IMR-90 (cell line): ENCODE data around the gene CDK6. TPM values are rescaled to one million over a fixed set of nuclear protein-coding genes. Genes with fewer than 3 reads are reported as not detected.

ENCODE experiments used
- ATAC-seq: fragments of 200-7000 bp; cut with Tn5 transposase; 2 replicates; pipeline ENCODE4 v1.9.1; 2020; ENCODE audit warnings: low read depth, mild to moderate bottlenecking, moderate library complexity
- BruUV-seq: library from RNA; stranded (reverse); fragments of 400-500 nt; replicated peaks from 2 replicates; lab custom pipeline; 2021; lab: Mats Ljungman, UMichigan
- CTCF ChIA-PET: fragments of 300-600 bp; formaldehyde crosslinking; extraction: SDS; loops from one replicate; lab custom pipeline; 2021; ENCODE audit warnings: antibody characterized with exemption; lab: Yijun Ruan, JAX
- POLR2A ChIA-PET: fragments of 300-600 bp; sonication (Branson Sonifier 250); formaldehyde crosslinking; loops from one replicate; lab custom pipeline; 2022; ENCODE audit warnings: antibody characterized with exemption; ENCODE audit not compliant: unreplicated experiment; lab: Charles Lee
- DNase-seq: peaks from one replicate; pipeline ENCODE4 v3.0.0; 2013
- H2AFZ ChIP-seq: replicated peaks from 2 replicates; pipeline ENCODE3; 2013; ENCODE audit warnings: low read length, mild to moderate bottlenecking; ENCODE audit not compliant: poor library complexity
- H2AK5ac ChIP-seq: 2 replicates; pipeline ENCODE4 v1.6.1; 2013; ENCODE audit warnings: low read depth, low read length, inconsistent platforms
- H2AK9ac ChIP-seq: replicated peaks from 2 replicates; pipeline ENCODE3; 2013; ENCODE audit warnings: mild to moderate bottlenecking, low read depth, low read length, moderate library complexity; ENCODE audit not compliant: poor library complexity
- H2BK120ac ChIP-seq: 2 replicates; pipeline ENCODE4 v1.6.1; 2013; ENCODE audit warnings: low read depth, low read length, inconsistent platforms
- H2BK15ac ChIP-seq: 3 replicates; pipeline ENCODE4 v1.6.1; 2013; ENCODE audit warnings: low read depth, low read length, inconsistent platforms
- H2BK20ac ChIP-seq: 2 replicates; pipeline ENCODE4 v1.6.1; 2013; ENCODE audit warnings: low read depth, mild to moderate bottlenecking, inconsistent platforms, low read length, moderate library complexity
- H2BK5ac ChIP-seq: 2 replicates; pipeline ENCODE4 v1.6.1; 2013; ENCODE audit warnings: mild to moderate bottlenecking, low read depth, low read length, inconsistent platforms; ENCODE audit not compliant: poor library complexity, severe bottlenecking
- H3K14ac ChIP-seq: replicated peaks from 2 replicates; pipeline ENCODE4 v1.6.1; 2013; ENCODE audit warnings: low read depth, low read length, inconsistent platforms
- H3K18ac ChIP-seq: 2 replicates; pipeline ENCODE4 v1.6.1; 2013; ENCODE audit warnings: low read depth, low read length, control low read depth
- H3K23ac ChIP-seq: 2 replicates; pipeline ENCODE4 v1.6.1; 2013; ENCODE audit warnings: low read depth, low read length, inconsistent platforms
- H3K27ac ChIP-seq: 2 replicates; pipeline ENCODE4 v1.5.1; 2013; ENCODE audit warnings: mild to moderate bottlenecking, control low read depth, low read length; ENCODE audit not compliant: insufficient read depth
- H3K27me3 ChIP-seq: 2 replicates; pipeline ENCODE4 v1.6.1; 2013; ENCODE audit warnings: low read length; ENCODE audit not compliant: control insufficient read depth, insufficient read depth
- H3K36me3 ChIP-seq: 2 replicates; pipeline ENCODE4 v1.6.1; 2013; ENCODE audit warnings: low read length, mixed read lengths; ENCODE audit not compliant: control insufficient read depth, insufficient read depth
- H3K4ac ChIP-seq: 2 replicates; pipeline ENCODE4 v1.6.1; 2013; ENCODE audit warnings: low read depth, low read length, inconsistent platforms
- H3K4me1 ChIP-seq: 2 replicates; pipeline ENCODE4 v1.6.1; 2013; ENCODE audit warnings: low read length, mixed read lengths; ENCODE audit not compliant: control insufficient read depth, insufficient read depth
- H3K4me2 ChIP-seq: 2 replicates; pipeline ENCODE4 v1.6.1; 2013; ENCODE audit warnings: low read depth, mild to moderate bottlenecking, control low read depth, low read length, moderate library complexity
- H3K4me3 ChIP-seq: 2 replicates; pipeline ENCODE4 v1.5.1; 2013; ENCODE audit warnings: low read depth, mild to moderate bottlenecking, control low read depth, low read length, moderate library complexity; ENCODE audit not compliant: insufficient read depth
- H3K56ac ChIP-seq: 2 replicates; pipeline ENCODE4 v1.6.1; 2013; ENCODE audit warnings: low read length, inconsistent platforms; ENCODE audit not compliant: insufficient read depth; ENCODE audit errors: extremely low read depth
- H3K79me1 ChIP-seq, 2 experiments: 2 replicates each; pipeline ENCODE4 v1.6.1; 2013; ENCODE audit warnings: low read length in 2 of 2, inconsistent platforms in 1 of 2, low read depth in 1 of 2
- H3K9ac ChIP-seq: 2 replicates; pipeline ENCODE4 v1.6.1; 2013; ENCODE audit warnings: low read depth, low read length, control low read depth
- H3K9me1 ChIP-seq: 2 replicates; pipeline ENCODE4 v1.6.1; 2013; ENCODE audit warnings: low read length, inconsistent platforms; ENCODE audit not compliant: insufficient read depth
- H3K9me3 ChIP-seq: 2 replicates; pipeline ENCODE4 v1.6.1; 2013; ENCODE audit warnings: low read length; ENCODE audit not compliant: control insufficient read depth, insufficient read depth
- H4K20me1 ChIP-seq: 2 replicates; pipeline ENCODE4 v1.6.1; 2013; ENCODE audit warnings: low read length, inconsistent platforms; ENCODE audit not compliant: insufficient read depth
- H4K5ac ChIP-seq: 2 replicates; pipeline ENCODE4 v1.6.1; 2013; ENCODE audit warnings: mild to moderate bottlenecking, low read depth, low read length, control low read depth
- H4K8ac ChIP-seq, 2 experiments: 2 replicates each; pipeline ENCODE4 v1.6.1; 2013; ENCODE audit warnings: low read depth in 2 of 2, low read length in 2 of 2, control low read depth in 1 of 2, inconsistent platforms in 1 of 2
- H4K91ac ChIP-seq: 2 replicates; pipeline ENCODE4 v1.6.1; 2013; ENCODE audit warnings: low read depth, low read length, inconsistent platforms; ENCODE audit not compliant: insufficient read depth
- BHLHE40 ChIP-seq: fragments of 150-350 bp; IDR thresholded peaks from 2 replicates; pipeline ENCODE4 v1.6.1; 2016; ENCODE audit warnings: mild to moderate bottlenecking, low read depth, low read length
- ELK1 ChIP-seq: fragments of 150-350 bp; IDR thresholded peaks from 2 replicates; pipeline ENCODE4 v1.6.1; 2016; ENCODE audit warnings: low read depth, mild to moderate bottlenecking, low read length, moderate library complexity, borderline replicate concordance
- MAFK ChIP-seq: IDR thresholded peaks from 2 replicates; pipeline ENCODE4 v1.6.1; 2012; ENCODE audit warnings: low read depth, low read length, improper control_type of control experiment
- MAZ ChIP-seq: IDR thresholded peaks from 2 replicates; pipeline ENCODE4 v1.6.1; 2012; ENCODE audit warnings: low read depth, mild to moderate bottlenecking, low read length, improper control_type of control experiment, moderate library complexity, borderline replicate concordance
- MXI1 ChIP-seq: IDR thresholded peaks from 2 replicates; pipeline ENCODE4 v1.6.1; 2012; ENCODE audit warnings: low read depth, mild to moderate bottlenecking, low read length, moderate library complexity, borderline replicate concordance
- NFE2L2 ChIP-seq: fragments of 150-350 bp; IDR thresholded peaks from 2 replicates; pipeline ENCODE4 v1.6.1; 2016; ENCODE audit warnings: low read depth, mild to moderate bottlenecking, low read length
- RAD21 ChIP-seq: IDR thresholded peaks from 2 replicates; pipeline ENCODE4 v1.6.1; 2012; ENCODE audit warnings: low read length, improper control_type of control experiment
- RCOR1 ChIP-seq: IDR thresholded peaks from 2 replicates; pipeline ENCODE4 v1.6.1; 2012; ENCODE audit warnings: mild to moderate bottlenecking, low read length, improper control_type of control experiment; ENCODE audit not compliant: insufficient replicate concordance
- SMC3 ChIP-seq: fragments of 150-350 bp; IDR thresholded peaks from 2 replicates; pipeline ENCODE4 v1.6.1; 2016; ENCODE audit warnings: low read depth, mild to moderate bottlenecking, antibody characterized with exemption, low read length, moderate library complexity
- USF2 ChIP-seq: fragments of 150-350 bp; IDR thresholded peaks from 2 replicates; pipeline ENCODE4 v1.6.1; 2017; ENCODE audit warnings: mild to moderate bottlenecking, antibody characterized with exemption, low read length, low read depth
- WGBS, 2 experiments: methylation state at CpG; one replicate each; pipeline versions ENCODE4 v1.1.5 to v1.1.7; 2013; ENCODE audit warnings: missing lambda C conversion rate in 2 of 2; ENCODE audit not compliant: insufficient read length in 1 of 2; ENCODE audit errors: extremely low coverage in 2 of 2; 5-methylcytosine and 5-hydroxymethylcytosine counted together
- dilution Hi-C: fragments of 300-500 bp; cut with HindIII; formaldehyde crosslinking; loops from one replicate; pipeline ENCODE4 v1.14.3; 2018; ENCODE audit warnings: low sequenced_read_pairs; ENCODE audit not compliant: unreplicated experiment
- in situ Hi-C: fragments of 300-500 bp; cut with MboI; formaldehyde crosslinking; loops from 3 replicates; pipeline ENCODE4 v1.14.3; 2019; ENCODE audit warnings: low sequenced_read_pairs, inconsistent platforms, mixed read lengths
- intact Hi-C: fragments of 100-400 bp; cut with micrococcal nuclease; formaldehyde crosslinking; loops from 2 replicates; pipeline ENCODE4 v1.10.0; 2022
- polyA plus RNA-seq, 3 experiments: library from polyadenylated mRNA; depleted of rRNA; stranded (reverse); fragments of >200 nt; gene quantifications; 2 replicates each; pipeline ENCODE4 v1.2.3, GENCODE V29; 2012; ENCODE audit warnings: low replicate concordance in 1 of 3
- total RNA-seq: library from RNA; depleted of rRNA; stranded (reverse); fragments of >200 nt; gene quantifications from 2 replicates; pipeline ENCODE4 v1.2.3, GENCODE V29; 2012
- TF ChIP-seq, protein P1 (sequence below): conservative IDR thresholded peaks from 2 replicates; pipeline ENCODE4 v1.5.1; 2012; ENCODE audit warnings: mild to moderate bottlenecking, low read depth, low read length, improper control_type of control experiment

CDK6 gene
- total and polyA plus RNA-seq, 2 of the 4 experiments (the other 2 are of a cell fraction): 21.5 to 195 TPM

GRCh38 chr7:92750946-92751345, 85.4 kb downstream of the CDK6 start:
- no peak overlapping the region for H2AFZ ChIP-seq
- ChIA-PET CTCF (no interaction called here), POLR2A (no interaction called here)
- H3K4me3 ChIP-seq: no peak overlapping the region
- H3K18ac ChIP-seq: peak overlapping the region; percentile 70; the same call in 1 of the 2 replicates
- H4K5ac ChIP-seq: no peak overlapping the region
- no peak overlapping the region for H3K9ac ChIP-seq
- dilution Hi-C loops (no loop called here), intact Hi-C loops (loop anchor here (5.0 kb wide), 2 partner anchors 81 to 129 kb away; no protein-coding TSS in a partner anchor), in situ Hi-C loops (no loop called here)
- H3K27ac ChIP-seq: no peak overlapping the region
- peak overlapping the region; percentile 16; the same call in 1 of the 2 replicates for H2BK20ac ChIP-seq
- H3K9me3 ChIP-seq: no peaks in the 10 kb centered on the region
- BruUV-seq: no TSS peak
- H3K4me2 ChIP-seq: peak overlapping the region; percentile 64; the same call in 1 of the 2 replicates
- peaks cover 27% of the 10 kb centered on the region for H3K4me1 ChIP-seq
- no peak overlapping the region; the same call in 1 of the 2 replicates for H3K23ac ChIP-seq
- H3K9me1 ChIP-seq: peaks cover 16% of the 10 kb centered on the region
- no CpG with 5 or more reads among the region's 6 CpGs for WGBS, 2 experiments
- H3K79me1 ChIP-seq: peaks cover 21 to 55% of the 10 kb centered on the region in 2 experiments; a peak in 3 of 4 replicates
- H3K36me3 ChIP-seq: peaks cover 3% of the 10 kb centered on the region; the same call in 1 of the 2 replicates
- H4K8ac ChIP-seq: peak overlapping the region; percentile 31 to 74; a peak in 2 of 4 replicates
- no peaks in the 10 kb centered on the region for H3K27me3 ChIP-seq
- peak overlapping the region; percentile 0; the same call in 1 of the 3 replicates for H2BK15ac ChIP-seq
- no peak for ATAC-seq
- peak; percentile 66 for DNase-seq
- H2AK5ac ChIP-seq: no peak overlapping the region
- H4K20me1 ChIP-seq: peaks cover 7% of the 10 kb centered on the region; the same call in 1 of the 2 replicates
- H3K14ac ChIP-seq: no peak overlapping the region
- no peak overlapping the region for H4K91ac ChIP-seq
- TF ChIP-seq MXI1 (no peak), USF2 (no peak), RAD21 (no peak), BHLHE40 (no peak), MAFK (no peak), SMC3 (no peak), NFE2L2 (no peak), RCOR1 (no peak), MAZ (no peak), ELK1 (no peak)
- TF ChIP-seq, protein P1, sequence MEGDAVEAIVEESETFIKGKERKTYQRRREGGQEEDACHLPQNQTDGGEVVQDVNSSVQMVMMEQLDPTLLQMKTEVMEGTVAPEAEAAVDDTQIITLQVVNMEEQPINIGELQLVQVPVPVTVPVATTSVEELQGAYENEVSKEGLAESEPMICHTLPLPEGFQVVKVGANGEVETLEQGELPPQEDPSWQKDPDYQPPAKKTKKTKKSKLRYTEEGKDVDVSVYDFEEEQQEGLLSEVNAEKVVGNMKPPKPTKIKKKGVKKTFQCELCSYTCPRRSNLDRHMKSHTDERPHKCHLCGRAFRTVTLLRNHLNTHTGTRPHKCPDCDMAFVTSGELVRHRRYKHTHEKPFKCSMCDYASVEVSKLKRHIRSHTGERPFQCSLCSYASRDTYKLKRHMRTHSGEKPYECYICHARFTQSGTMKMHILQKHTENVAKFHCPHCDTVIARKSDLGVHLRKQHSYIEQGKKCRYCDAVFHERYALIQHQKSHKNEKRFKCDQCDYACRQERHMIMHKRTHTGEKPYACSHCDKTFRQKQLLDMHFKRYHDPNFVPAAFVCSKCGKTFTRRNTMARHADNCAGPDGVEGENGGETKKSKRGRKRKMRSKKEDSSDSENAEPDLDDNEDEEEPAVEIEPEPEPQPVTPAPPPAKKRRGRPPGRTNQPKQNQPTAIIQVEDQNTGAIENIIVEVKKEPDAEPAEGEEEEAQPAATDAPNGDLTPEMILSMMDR: no peak
- peak overlapping the region; percentile 40; the same call in 1 of the 2 replicates for H3K56ac ChIP-seq
- no peak overlapping the region for H2AK9ac ChIP-seq
- peak overlapping the region; percentile 96 for H2BK5ac ChIP-seq
- peak overlapping the region; percentile 34; the same call in 1 of the 2 replicates for H3K4ac ChIP-seq
- H2BK120ac ChIP-seq: peak overlapping the region; percentile 86; the same call in 1 of the 2 replicates
